ENCODE results near the gene RGS6. TPM values are rescaled to one million over a fixed set of nuclear protein-coding genes. Genes with fewer than 3 reads are reported as not detected.
A peak's percentile ranks its signal among the peaks of the same experiment; 100 is the strongest.

The RGS6 gene
- total RNA-seq, 1 donor from 2014 or later, result 2.8 TPM

DNA sequence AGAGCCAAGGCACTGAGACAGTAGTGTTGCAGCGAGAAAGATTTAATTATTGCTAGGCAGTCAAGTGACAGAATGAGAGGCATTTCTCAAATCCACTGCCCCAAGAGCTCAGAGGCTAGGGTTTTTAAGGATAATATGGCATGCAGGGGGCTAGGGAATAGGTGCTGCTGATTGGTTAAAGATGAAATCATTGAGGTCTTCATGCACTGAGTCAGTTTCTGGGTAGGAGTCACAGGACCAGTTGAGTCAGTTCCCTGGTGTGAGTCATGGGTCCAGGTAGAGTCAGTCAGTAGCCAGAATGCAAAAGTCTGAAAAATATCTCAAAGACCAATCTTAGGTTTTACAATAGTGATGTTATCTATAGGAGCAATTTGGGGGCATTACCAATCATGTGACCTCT lies 323.8 kb downstream of the RGS6 start:
- no peak overlapping the region for H3K4me3 Mint-ChIP-seq

DNA sequence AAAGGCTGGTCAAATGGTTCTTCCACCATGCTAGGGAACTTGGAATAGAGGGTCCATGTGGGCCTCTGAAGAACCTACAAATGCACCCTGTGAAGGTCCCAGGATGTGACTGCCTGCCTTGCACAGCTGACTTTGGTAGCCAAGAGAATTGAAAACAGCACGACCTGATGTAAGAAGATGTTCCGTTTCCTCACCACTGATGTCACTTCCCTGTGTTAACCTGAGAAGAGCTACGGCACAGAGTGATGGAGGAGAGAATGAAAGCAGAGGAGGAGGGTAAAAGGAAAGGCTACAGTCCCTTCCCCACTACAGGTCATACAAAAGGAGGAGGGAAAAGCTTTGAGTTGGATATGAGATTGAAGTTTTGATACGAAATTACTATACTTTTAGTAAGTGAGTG lies 328.8 kb downstream of the RGS6 start:
- Mint-ChIP-seq H3K27ac (ENCODE audit: unreplicated experiment) (no peak overlapping the region), H3K9me3 (peaks cover 8% of the 10 kb centered on the region), H3K27me3 (ENCODE audit: low read depth) (no peaks in the 10 kb centered on the region), H3K4me1 (no peaks in the 10 kb centered on the region), H3K4me3 (no peak overlapping the region), H3K36me3 (ENCODE audit: low read depth) (peaks cover 3% of the 10 kb centered on the region)
- TF ChIP-seq, protein P1, sequence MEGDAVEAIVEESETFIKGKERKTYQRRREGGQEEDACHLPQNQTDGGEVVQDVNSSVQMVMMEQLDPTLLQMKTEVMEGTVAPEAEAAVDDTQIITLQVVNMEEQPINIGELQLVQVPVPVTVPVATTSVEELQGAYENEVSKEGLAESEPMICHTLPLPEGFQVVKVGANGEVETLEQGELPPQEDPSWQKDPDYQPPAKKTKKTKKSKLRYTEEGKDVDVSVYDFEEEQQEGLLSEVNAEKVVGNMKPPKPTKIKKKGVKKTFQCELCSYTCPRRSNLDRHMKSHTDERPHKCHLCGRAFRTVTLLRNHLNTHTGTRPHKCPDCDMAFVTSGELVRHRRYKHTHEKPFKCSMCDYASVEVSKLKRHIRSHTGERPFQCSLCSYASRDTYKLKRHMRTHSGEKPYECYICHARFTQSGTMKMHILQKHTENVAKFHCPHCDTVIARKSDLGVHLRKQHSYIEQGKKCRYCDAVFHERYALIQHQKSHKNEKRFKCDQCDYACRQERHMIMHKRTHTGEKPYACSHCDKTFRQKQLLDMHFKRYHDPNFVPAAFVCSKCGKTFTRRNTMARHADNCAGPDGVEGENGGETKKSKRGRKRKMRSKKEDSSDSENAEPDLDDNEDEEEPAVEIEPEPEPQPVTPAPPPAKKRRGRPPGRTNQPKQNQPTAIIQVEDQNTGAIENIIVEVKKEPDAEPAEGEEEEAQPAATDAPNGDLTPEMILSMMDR (conservative IDR thresholded peaks at IDR 0.05), result no peak
- DNase-seq (ENCODE audit: low read depth, low spot score), result no peak

More for the DNA sequence above, 323.8 kb downstream of the RGS6 start:
- Mint-ChIP-seq H3K36me3 (ENCODE audit: low read depth) (peaks cover 6% of the 10 kb centered on the region), H3K27ac (ENCODE audit: unreplicated experiment) (no peak overlapping the region), H3K4me1 (peaks cover 13% of the 10 kb centered on the region), H3K9me3 (peaks cover 9% of the 10 kb centered on the region), H3K27me3 (ENCODE audit: low read depth) (no peaks in the 10 kb centered on the region)
- TF ChIP-seq, protein P1 (conservative IDR thresholded peaks at IDR 0.05), result no peak
- no peak for DNase-seq (ENCODE audit: low read depth, low spot score)

DNA sequence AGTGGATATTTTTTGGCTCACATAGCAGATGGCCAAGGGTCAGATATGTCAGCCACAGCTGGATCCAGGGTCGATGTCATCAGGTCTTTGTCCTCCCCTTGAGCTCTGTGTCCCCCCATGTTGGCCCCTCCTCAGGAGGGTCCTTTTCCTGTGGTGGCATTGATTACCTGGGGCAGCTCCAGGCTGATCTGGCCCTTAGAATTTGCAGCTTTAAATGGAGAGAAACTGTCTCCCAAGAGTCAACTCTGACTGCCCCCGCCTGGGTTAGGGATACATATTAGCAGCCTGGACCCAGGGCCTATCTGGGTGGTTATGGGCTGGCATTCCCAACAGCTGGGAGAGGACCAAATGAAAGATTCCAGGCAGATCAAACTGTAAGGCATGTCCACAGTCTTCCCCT lies 330.5 kb downstream of the RGS6 start:
- peaks cover 5% of the 10 kb centered on the region for H3K9me3 Mint-ChIP-seq
- H3K27me3 Mint-ChIP-seq (ENCODE audit: low read depth), result no peaks in the 10 kb centered on the region
- TF ChIP-seq, protein P1 (conservative IDR thresholded peaks at IDR 0.05), result no peak
- DNase-seq (ENCODE audit: low read depth, low spot score), result no peak
- no peaks in the 10 kb centered on the region for H3K4me1 Mint-ChIP-seq
- H3K27ac Mint-ChIP-seq (ENCODE audit: unreplicated experiment), result no peak overlapping the region
- H3K4me3 Mint-ChIP-seq, result no peak overlapping the region
- H3K36me3 Mint-ChIP-seq (ENCODE audit: low read depth), result peaks cover 3% of the 10 kb centered on the region

DNA sequence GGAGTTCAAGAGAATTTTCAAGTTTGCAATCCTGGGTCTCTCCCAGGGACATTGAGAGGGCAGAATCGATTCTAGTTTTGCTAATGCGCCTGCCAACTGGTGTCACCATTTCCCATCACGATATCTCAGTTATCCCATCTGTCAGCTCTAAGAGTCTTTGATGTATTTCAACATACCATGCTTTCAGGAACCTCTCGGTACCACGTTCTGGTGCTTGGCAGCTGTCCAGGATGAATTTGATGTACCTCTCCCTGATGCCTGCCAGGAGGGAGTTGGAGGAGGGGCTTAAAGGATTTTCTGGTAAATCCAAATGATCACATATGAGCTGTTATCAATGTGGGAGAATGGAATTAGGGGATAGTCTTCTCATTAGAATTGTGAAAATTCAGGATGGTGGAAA lies 332.5 kb downstream of the RGS6 start:
- Mint-ChIP-seq H3K4me1 (no peaks in the 10 kb centered on the region), H3K4me3 (no peak overlapping the region), H3K9me3 (peaks cover 5% of the 10 kb centered on the region), H3K36me3 (ENCODE audit: low read depth) (no peaks in the 10 kb centered on the region), H3K27me3 (ENCODE audit: low read depth) (no peaks in the 10 kb centered on the region), H3K27ac (ENCODE audit: unreplicated experiment) (no peak overlapping the region)
- DNase-seq (ENCODE audit: low read depth, low spot score), result no peak
- TF ChIP-seq, protein P1 (conservative IDR thresholded peaks at IDR 0.05), result no peak

DNA sequence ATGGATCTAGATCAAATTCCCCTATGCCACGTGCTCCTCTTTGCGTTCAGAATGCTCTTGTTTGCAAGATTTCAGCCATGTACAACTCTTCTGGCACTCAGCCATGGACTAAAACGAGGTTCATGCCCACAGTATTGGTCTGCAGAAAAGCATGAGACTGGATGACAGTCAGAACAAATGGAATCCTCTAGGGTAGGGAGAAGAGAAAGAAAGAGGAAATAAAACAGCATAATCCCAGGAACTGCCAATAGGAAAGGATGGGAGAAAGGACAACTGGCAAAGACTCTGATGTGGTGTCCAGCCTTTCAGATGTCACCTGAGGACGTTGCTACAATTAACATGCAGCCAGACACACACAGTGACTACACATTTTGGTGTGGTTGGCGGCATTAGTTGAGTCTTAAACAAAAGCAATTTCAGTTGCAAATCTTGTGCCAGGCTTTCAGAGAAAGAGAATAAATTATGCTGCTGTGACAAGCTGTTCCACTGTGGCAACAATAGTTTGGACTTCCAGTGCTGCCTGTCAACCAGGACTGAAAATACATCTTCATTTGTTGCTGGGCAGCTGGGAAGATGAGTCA lies 338.0 kb downstream of the RGS6 start:
- no peak for DNase-seq (ENCODE audit: low read depth, low spot score)
- H3K27ac Mint-ChIP-seq (ENCODE audit: unreplicated experiment), result peak overlapping the region; percentile 74
- peaks cover 2% of the 10 kb centered on the region for H3K9me3 Mint-ChIP-seq
- H3K27me3 Mint-ChIP-seq (ENCODE audit: low read depth), result peaks cover 2% of the 10 kb centered on the region
- no peak overlapping the region for H3K4me3 Mint-ChIP-seq
- peaks cover 4% of the 10 kb centered on the region for H3K4me1 Mint-ChIP-seq
- no peaks in the 10 kb centered on the region for H3K36me3 Mint-ChIP-seq (ENCODE audit: low read depth)
- TF ChIP-seq, protein P1 (conservative IDR thresholded peaks at IDR 0.05), result no peak

Measured in neural crest cell (in vitro differentiated cells).